ENCODE measurements around the gene GADD45B.

The GADD45B gene

GRCh38 chr19:2519482-2519881 is 43.6 kb downstream of the GADD45B start:
- DNase-seq = no peak

- DNase-seq = no peak
These were observed 47.8 kb downstream of the GADD45B start for GRCh38 chr19:2523630-2524311.

- DNase-seq = no peak
These were observed 48.5 kb downstream of the GADD45B start for GRCh38 chr19:2524361-2524839.

- no peak for DNase-seq
These were observed 49.2 kb downstream of the GADD45B start for GRCh38 chr19:2524840-2525723.

GRCh38 chr19:2527171-2527570 is 51.2 kb downstream of the GADD45B start:
- DNase-seq = no peak

- DNase-seq = no peak
These were observed 51.8 kb downstream of the GADD45B start for GRCh38 chr19:2527686-2528085.
